Lower leg skin (tissue), 4 donors: ENCODE results near the gene DPYSL3. TPM values are rescaled to one million over a fixed set of nuclear protein-coding genes. Genes with fewer than 3 reads are reported as not detected.
A peak's percentile ranks its signal among the peaks of the same experiment; 100 is the strongest.

ENCODE experiments used
- DNase-seq, 2 donors: peaks; one replicate each; pipeline ENCODE4 v3.0.0-alpha.2; 2019; ENCODE audit warnings: low spot score in 2 of 2
- H3K4me3 ChIP-seq: fragments of 200-600 bp; sonication (generic); 2 replicates; pipeline ENCODE4 v1.5.1; 2017; ENCODE audit warnings: mild to moderate bottlenecking, low read depth; ENCODE audit not compliant: poor library complexity, severe bottlenecking
- POLR2A ChIP-seq, 2 donors: fragments of 450-650 bp; IDR thresholded peaks; one replicate each; pipeline ENCODE4 v1.6.1; 2016 to 2017; ENCODE audit warnings: antibody characterized with exemption in 2 of 2, mild to moderate bottlenecking in 1 of 2, moderate library complexity in 1 of 2
- whole genome bisulfite sequencing, 2 donors: methylation state at CpG; one replicate each; pipeline ENCODE4 v1.1.5; 2018; 5-methylcytosine and 5-hydroxymethylcytosine counted together
- intact Hi-C: fragments of 100-400 bp; cut with DNase I; formaldehyde crosslinking; loops from one replicate; pipeline ENCODE4 v1.15.0; 2023; ENCODE audit warnings: low total_unique reads
- total RNA-seq, 4 donors: library from RNA; depleted of rRNA; stranded (reverse); fragments of >200 nt; gene quantifications; one replicate each; pipeline ENCODE4 v1.1.0, GENCODE V29; 2016
- TF ChIP-seq, protein P1 (sequence below), 3 donors: fragments of 450-650 bp; IDR thresholded peaks; one replicate each; pipeline ENCODE4 v1.5.1; 2016; ENCODE audit warnings: antibody characterized with exemption in 3 of 3, mild to moderate bottlenecking in 3 of 3, moderate library complexity in 2 of 3

Gene DPYSL3
- total RNA-seq, 4 donors from 2014 or later = 7.1 to 32.2 (median 11.0) TPM

DNA sequence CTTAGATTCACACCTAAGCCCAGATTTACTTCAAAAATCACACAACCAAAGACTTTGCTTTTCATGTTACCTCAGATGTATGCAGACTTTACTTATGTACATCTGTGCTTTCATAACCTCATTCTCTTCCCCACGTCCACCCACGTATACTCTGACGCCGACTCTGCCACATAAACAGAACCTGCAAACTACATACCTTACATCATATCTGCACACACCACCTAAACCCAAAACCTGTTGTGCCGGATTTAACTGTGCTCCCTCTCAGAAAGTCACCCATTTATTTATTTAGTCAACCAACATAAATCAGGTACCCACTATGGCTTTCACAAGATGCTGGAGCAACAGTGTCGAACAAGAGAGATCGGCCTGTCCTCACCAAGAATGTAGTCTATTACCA, 1.0 kb upstream of the DPYSL3 start:
- no peak overlapping the region for H3K4me3 ChIP-seq
- TF ChIP-seq, protein P1, sequence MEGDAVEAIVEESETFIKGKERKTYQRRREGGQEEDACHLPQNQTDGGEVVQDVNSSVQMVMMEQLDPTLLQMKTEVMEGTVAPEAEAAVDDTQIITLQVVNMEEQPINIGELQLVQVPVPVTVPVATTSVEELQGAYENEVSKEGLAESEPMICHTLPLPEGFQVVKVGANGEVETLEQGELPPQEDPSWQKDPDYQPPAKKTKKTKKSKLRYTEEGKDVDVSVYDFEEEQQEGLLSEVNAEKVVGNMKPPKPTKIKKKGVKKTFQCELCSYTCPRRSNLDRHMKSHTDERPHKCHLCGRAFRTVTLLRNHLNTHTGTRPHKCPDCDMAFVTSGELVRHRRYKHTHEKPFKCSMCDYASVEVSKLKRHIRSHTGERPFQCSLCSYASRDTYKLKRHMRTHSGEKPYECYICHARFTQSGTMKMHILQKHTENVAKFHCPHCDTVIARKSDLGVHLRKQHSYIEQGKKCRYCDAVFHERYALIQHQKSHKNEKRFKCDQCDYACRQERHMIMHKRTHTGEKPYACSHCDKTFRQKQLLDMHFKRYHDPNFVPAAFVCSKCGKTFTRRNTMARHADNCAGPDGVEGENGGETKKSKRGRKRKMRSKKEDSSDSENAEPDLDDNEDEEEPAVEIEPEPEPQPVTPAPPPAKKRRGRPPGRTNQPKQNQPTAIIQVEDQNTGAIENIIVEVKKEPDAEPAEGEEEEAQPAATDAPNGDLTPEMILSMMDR (IDR thresholded peaks at IDR 0.05) = no peak
- TF ChIP-seq POLR2A (IDR thresholded peaks at IDR 0.05) = no peak
- no peak for DNase-seq
- 75 to 84% methylated on average over 7 of the region's 7 CpGs for WGBS, 2 donors
- intact Hi-C loops = no loop called here

DNA sequence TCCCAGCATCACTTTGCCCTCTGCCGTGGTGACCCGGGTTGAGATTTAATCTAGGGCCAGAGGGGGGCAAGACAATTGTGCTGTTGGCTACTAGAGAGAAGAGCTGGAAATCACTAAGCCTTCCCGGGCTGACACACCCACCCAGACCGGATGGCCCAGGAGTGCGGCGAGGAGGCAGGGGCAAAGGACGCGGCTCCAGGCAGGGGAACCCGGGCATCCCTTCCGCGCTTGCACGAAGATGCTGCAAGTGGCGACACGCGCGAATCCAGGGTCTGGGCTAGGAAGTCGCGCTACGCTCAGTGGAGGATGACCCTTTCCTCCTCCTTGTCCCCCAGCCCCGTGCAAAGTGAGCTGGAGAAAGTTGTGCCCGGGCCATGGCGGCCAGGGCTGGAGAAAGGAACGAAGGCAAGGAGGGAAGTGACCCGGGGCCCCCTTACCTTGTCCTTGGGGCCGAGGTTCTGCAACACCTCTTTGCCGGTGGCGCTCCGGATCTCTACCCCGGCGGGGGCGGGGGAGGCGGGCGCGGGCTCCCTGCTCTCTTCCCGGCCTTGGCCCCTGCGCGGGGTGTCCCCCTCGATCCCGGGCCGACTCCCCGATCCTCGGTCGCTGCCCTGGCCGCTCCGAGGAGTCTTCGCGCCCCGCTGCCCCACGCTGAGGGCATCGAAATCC, 693 bp downstream of the DPYSL3 start:
- intact Hi-C loops = no loop called here
- no peak for TF ChIP-seq POLR2A (IDR thresholded peaks at IDR 0.05)
- TF ChIP-seq, protein P1 (IDR thresholded peaks at IDR 0.05) = no peak
- 1% methylated on average over 22 to 32 of the region's 50 CpGs for WGBS, 2 donors
- H3K4me3 ChIP-seq = peak overlapping the region; percentile 44
- peak in 1 of 2 donors; percentile 88 for DNase-seq

DNA sequence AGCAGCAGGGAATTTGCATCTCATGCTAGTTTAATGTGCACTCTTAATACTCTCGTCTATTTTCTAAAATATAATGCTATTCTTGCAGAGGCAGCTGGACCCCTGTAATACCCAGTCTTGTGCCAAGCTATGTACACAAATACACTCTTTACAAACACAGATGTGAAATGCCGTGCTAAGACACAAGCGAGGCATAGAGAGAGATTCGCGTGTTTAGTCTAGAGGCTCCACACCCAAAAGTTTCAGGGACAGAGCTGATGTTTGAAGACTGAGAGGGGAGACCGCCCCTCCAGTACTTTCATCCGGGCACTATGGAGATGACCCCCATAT, 1.2 kb downstream of the DPYSL3 start:
- intact Hi-C loops = no loop called here
- peak overlapping the region; percentile 44 for H3K4me3 ChIP-seq

DNA sequence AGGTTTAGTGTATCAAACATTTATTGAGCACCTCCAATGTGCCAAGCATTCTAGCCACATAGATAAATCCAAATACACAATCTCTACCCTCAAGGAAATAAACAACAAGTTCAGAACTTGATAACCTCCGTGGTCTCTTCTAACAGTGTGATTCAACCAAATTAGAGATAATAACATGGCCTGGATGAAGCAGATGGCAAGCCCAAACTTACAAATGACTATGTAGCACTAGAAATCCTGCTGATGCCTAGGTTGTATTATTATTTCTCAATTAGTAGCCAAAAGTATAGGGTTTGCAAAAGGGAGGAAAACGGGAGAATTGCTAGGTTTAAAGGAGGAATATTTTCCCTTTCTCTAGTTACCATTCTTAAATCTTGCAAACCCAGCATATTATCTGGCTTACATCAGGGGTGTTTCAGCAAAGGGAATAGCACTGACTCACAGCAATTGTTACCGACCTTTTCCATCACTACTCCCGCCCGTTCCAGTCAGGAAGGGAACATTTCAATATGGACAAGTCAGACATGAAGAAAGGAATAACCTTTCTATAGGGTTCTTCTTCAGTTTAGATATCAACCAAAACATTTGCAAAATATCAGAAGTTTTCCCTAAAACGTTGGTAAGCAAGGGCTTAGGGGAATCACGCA, 2.3 kb downstream of the DPYSL3 start:
- TF ChIP-seq, protein P1 (IDR thresholded peaks at IDR 0.05) = no peak
- TF ChIP-seq POLR2A (IDR thresholded peaks at IDR 0.05) = no peak
- WGBS, 2 donors = 40 to 45% methylated on average over 7 of the region's 7 CpGs
- no peak for DNase-seq
- H3K4me3 ChIP-seq = no peak overlapping the region
- intact Hi-C loops = no loop called here

More for the DNA sequence above, 1.2 kb downstream of the DPYSL3 start:
- TF ChIP-seq, protein P1 (IDR thresholded peaks at IDR 0.05) = no peak
- no peak for TF ChIP-seq POLR2A (IDR thresholded peaks at IDR 0.05)
- no peak for DNase-seq
- 12 to 14% methylated on average over 7 of the region's 7 CpGs for WGBS, 2 donors

DNA sequence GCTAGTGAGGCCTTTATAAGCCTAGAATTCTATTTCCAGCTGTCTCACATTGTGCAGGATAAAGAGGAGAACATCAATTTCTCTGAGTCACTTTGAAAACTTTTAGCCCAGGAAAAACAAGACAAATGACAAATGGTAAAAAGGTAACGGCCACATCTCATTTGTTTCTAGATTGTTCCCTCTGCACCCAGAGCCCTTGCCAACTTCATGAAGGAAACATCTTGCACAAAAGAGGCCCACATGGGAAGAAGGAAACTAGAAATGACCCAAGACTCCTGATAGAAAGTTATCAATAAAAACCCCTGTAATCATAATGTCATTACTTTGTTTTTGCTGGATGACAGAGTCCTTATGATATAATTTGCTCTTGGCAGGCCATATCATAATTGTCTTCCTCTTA, 5.3 kb downstream of the DPYSL3 start:
- intact Hi-C loops = no loop called here
- H3K4me3 ChIP-seq = no peak overlapping the region
- DNase-seq = no peak
- no peak for TF ChIP-seq POLR2A (IDR thresholded peaks at IDR 0.05)
- TF ChIP-seq, protein P1 (IDR thresholded peaks at IDR 0.05) = no peak
- WGBS, 2 donors = 53 to 58% methylated on average over 1 of the region's 1 CpG
